ENCODE measurements around the gene FIBCD1.

Gene FIBCD1

GRCh38 chr9:130985029-130985428 lies 46.0 kb upstream of the FIBCD1 start:
- DNase-seq (ENCODE audit: insufficient read length, low spot score) (no peak), FAIRE-seq (no peak)
- TF ChIP-seq CTCF (IDR thresholded peaks at IDR 0.05; ENCODE audit: insufficient read depth, missing control alignments) = no peak

DNA sequence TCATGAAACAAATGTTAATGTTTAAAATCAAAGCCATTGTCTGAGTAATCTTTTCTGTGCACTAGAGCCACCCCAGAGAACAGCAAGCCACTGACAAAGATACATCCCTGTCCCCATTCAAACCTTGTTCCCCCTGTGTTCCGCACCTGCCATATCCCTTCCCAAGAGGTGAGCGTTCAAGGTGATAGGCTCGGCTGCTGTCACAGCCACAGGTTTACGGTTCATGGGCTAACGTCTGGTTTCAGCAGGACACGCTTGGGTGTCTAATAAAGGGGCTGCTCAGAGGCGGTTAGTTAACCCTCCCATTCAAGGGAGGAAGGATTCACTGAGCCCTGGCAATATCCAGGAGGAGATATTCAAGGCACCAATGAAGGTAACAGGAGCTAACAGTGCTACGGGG lies 45.5 kb upstream of the FIBCD1 start:
- DNase-seq (ENCODE audit: insufficient read length, low spot score) = no peak
- no peak for FAIRE-seq
- TF ChIP-seq CTCF (IDR thresholded peaks at IDR 0.05; ENCODE audit: insufficient read depth, missing control alignments) = no peak

DNA sequence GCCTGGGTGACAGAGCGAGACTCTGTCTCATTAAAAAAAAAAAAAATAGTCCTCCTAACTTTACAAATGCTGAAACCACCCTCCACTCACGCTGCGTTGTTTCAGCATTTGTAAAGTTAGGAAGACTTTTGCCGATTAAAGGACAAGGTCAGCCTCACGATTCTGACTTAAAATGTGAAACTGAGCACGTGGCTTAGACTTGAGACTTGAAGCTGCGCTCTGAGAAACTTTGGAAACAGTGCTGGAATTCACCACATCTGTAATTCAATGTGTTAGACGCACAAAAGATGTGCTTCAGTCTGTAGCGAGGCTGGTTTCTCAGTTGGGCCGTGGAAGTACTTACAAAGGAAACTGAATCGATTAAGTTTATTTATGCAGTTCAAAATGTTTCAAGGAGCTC lies 44.9 kb upstream of the FIBCD1 start:
- no peak for FAIRE-seq
- no peak for DNase-seq (ENCODE audit: insufficient read length, low spot score)
- no peak for TF ChIP-seq CTCF (IDR thresholded peaks at IDR 0.05; ENCODE audit: insufficient read depth, missing control alignments)

- FAIRE-seq (no peak), DNase-seq (ENCODE audit: insufficient read length, low spot score) (no peak)
- TF ChIP-seq CTCF (IDR thresholded peaks at IDR 0.05; ENCODE audit: insufficient read depth, missing control alignments) = no peak
These were observed 44.3 kb upstream of the FIBCD1 start for GRCh38 chr9:130983359-130983670.

GRCh38 chr9:130982636-130983358 lies 43.8 kb upstream of the FIBCD1 start:
- FAIRE-seq (no peak), DNase-seq (ENCODE audit: insufficient read length, low spot score) (no peak)
- no peak for TF ChIP-seq CTCF (IDR thresholded peaks at IDR 0.05; ENCODE audit: insufficient read depth, missing control alignments)

- no peak for FAIRE-seq
- no peak for TF ChIP-seq CTCF (IDR thresholded peaks at IDR 0.05; ENCODE audit: insufficient read depth, missing control alignments)
- no peak for DNase-seq (ENCODE audit: insufficient read length, low spot score)
These were observed 42.7 kb upstream of the FIBCD1 start for GRCh38 chr9:130981756-130982137.

- DNase-seq (ENCODE audit: insufficient read length, low spot score) (no peak), FAIRE-seq (no peak)
- no peak for TF ChIP-seq CTCF (IDR thresholded peaks at IDR 0.05; ENCODE audit: insufficient read depth, missing control alignments)
These were observed 42.1 kb upstream of the FIBCD1 start for GRCh38 chr9:130981002-130981755.
